Fibroblast of lung (primary cell): ENCODE data around the gene RPH3AL. TPM values are rescaled to one million over a fixed set of nuclear protein-coding genes. Genes with fewer than 3 reads are reported as not detected.

Experiments
- DNase-seq, 2 donors: peaks; one replicate each; pipeline versions ENCODE4 v3.0.0 to v3.0.0-alpha.2; 2010; ENCODE audit warnings: low read depth in 2 of 2
- H2AFZ ChIP-seq: 2 replicates; pipeline ENCODE4 v1.5.1; 2012; ENCODE audit warnings: low read length, control low read depth, inconsistent platforms
- H3K27ac ChIP-seq: 2 replicates; pipeline ENCODE4 v1.5.1; 2011; ENCODE audit warnings: low read length, control low read depth; ENCODE audit not compliant: insufficient read depth
- H3K27me3 ChIP-seq: 2 replicates; pipeline ENCODE4 v1.5.1; 2011; ENCODE audit warnings: mild to moderate bottlenecking, low read length; ENCODE audit not compliant: control insufficient read depth, insufficient read depth
- H3K36me3 ChIP-seq: 2 replicates; pipeline ENCODE4 v1.5.1; 2011; ENCODE audit warnings: low read length; ENCODE audit not compliant: control insufficient read depth, insufficient read depth
- H3K4me1 ChIP-seq: 2 replicates; pipeline ENCODE4 v1.5.1; 2011; ENCODE audit warnings: low read length; ENCODE audit not compliant: control insufficient read depth, insufficient read depth; ENCODE audit errors: extremely low read depth
- H3K4me2 ChIP-seq: 2 replicates; pipeline ENCODE4 v1.5.1; 2011; ENCODE audit warnings: low read length, control low read depth; ENCODE audit not compliant: insufficient read depth; ENCODE audit errors: extremely low read depth
- H3K4me3 ChIP-seq, 4 experiments: fragments of 200-600 bp in 1 of 4; sonication (generic) in 1 of 4; replicated peaks in 1 of 4; 2 replicates each; pipeline ENCODE4 v1.5.1; 2011 to 2016; ENCODE audit warnings: low read length in 4 of 4, low read depth in 3 of 4, mild to moderate bottlenecking in 3 of 4, control low read depth in 2 of 4, inconsistent platforms in 1 of 4, mixed read lengths in 1 of 4; ENCODE audit not compliant: insufficient read depth in 1 of 4; ENCODE audit errors: control extremely low read depth in 1 of 4
- H3K79me2 ChIP-seq: 2 replicates; pipeline ENCODE4 v1.5.1; 2012; ENCODE audit warnings: mild to moderate bottlenecking, low read length, inconsistent platforms; ENCODE audit not compliant: control insufficient read depth, insufficient read depth
- H3K9ac ChIP-seq: 2 replicates; pipeline ENCODE4 v1.5.1; 2011; ENCODE audit warnings: mild to moderate bottlenecking, low read length, control low read depth; ENCODE audit not compliant: insufficient read depth
- H3K9me3 ChIP-seq: 2 replicates; pipeline ENCODE4 v1.5.1; 2012; ENCODE audit warnings: low read depth, low read length; ENCODE audit not compliant: control insufficient read depth, insufficient read depth
- H4K20me1 ChIP-seq: 2 replicates; pipeline ENCODE4 v1.5.1; 2011; ENCODE audit warnings: low read length; ENCODE audit not compliant: control insufficient read depth, insufficient read depth; ENCODE audit errors: extremely low read depth
- CTCF ChIP-seq, 2 donors: IDR thresholded peaks in 1 of 2; conservative IDR thresholded peaks in 1 of 2; 1 replicate in 1 of 2; 2 replicates in 1 of 2; pipeline ENCODE4 v1.5.1; 2011 to 2012; ENCODE audit warnings: low read length in 2 of 2, control low read depth in 1 of 2, inconsistent platforms in 1 of 2, low read depth in 1 of 2, mild to moderate bottlenecking in 1 of 2
- EZH2 ChIP-seq: IDR thresholded peaks from 2 replicates; pipeline ENCODE4 v1.5.1; 2012; ENCODE audit warnings: low read length, control low read depth, mild to moderate bottlenecking; ENCODE audit errors: missing control alignments
- polyA plus RNA-seq, 2 donors: library from polyadenylated mRNA; depleted of rRNA in 1 of 2; stranded (reverse) in 1 of 2; unstranded in 1 of 2; fragments of >200 nt; gene quantifications; 2 replicates each; pipeline ENCODE4 v1.2.1, GENCODE V29; 2011 to 2012; ENCODE audit warnings: missing spikeins in 1 of 2
- total RNA-seq: library from RNA; depleted of rRNA; stranded (reverse); fragments of >200 nt; gene quantifications from 2 replicates; pipeline ENCODE4 v1.2.1, GENCODE V29; 2014

RPH3AL gene
- total and polyA plus RNA-seq, 2 donors (not counting 1 experiment from before 2014, with no cell fraction given), result 0.49 to 3.0 TPM

- no peak for DNase-seq
- no peaks in the 10 kb centered on the region for H3K4me1 ChIP-seq
- H3K27me3 ChIP-seq, result no peaks in the 10 kb centered on the region
- H3K27ac ChIP-seq, result no peak overlapping the region
- H3K9ac ChIP-seq, result no peak overlapping the region
- no peak overlapping the region for H2AFZ ChIP-seq
- no peaks in the 10 kb centered on the region for H3K79me2 ChIP-seq
- no peaks in the 10 kb centered on the region for H4K20me1 ChIP-seq
- H3K36me3 ChIP-seq, result no peaks in the 10 kb centered on the region
- H3K4me2 ChIP-seq, result no peak overlapping the region
- H3K9me3 ChIP-seq, result no peaks in the 10 kb centered on the region
- H3K4me3 ChIP-seq, result no peak overlapping the region
- TF ChIP-seq EZH2 (no peak), CTCF (conservative IDR thresholded peaks at IDR 0.05 in 1 of 2, IDR thresholded peaks at IDR 0.05 in 1 of 2; ENCODE audit: low read depth in 1 of 2, low read length in 2 of 2) (no peak)
Measured at GRCh38 chr17:393806-394717, 41.5 kb upstream of the RPH3AL start.

GRCh38 chr17:391850-392249 is 39.2 kb upstream of the RPH3AL start:
- Histone ChIP-seq H3K27ac (no peak overlapping the region), H3K27me3 (no peaks in the 10 kb centered on the region), H2AFZ (no peak overlapping the region), H4K20me1 (no peaks in the 10 kb centered on the region), H3K9me3 (no peaks in the 10 kb centered on the region), H3K4me3 (no peak overlapping the region), H3K4me1 (no peaks in the 10 kb centered on the region), H3K4me2 (no peak overlapping the region), H3K36me3 (no peaks in the 10 kb centered on the region), H3K9ac (no peak overlapping the region), H3K79me2 (no peaks in the 10 kb centered on the region)
- no peak for DNase-seq
- no peak for TF ChIP-seq CTCF (conservative IDR thresholded peaks at IDR 0.05 in 1 of 2, IDR thresholded peaks at IDR 0.05 in 1 of 2; ENCODE audit: low read depth in 1 of 2, low read length in 2 of 2)
- TF ChIP-seq EZH2, result no peak

GRCh38 chr17:390025-390424 is 37.4 kb upstream of the RPH3AL start:
- H3K4me1 ChIP-seq, result no peaks in the 10 kb centered on the region
- no peak for DNase-seq
- no peak overlapping the region for H3K4me2 ChIP-seq
- H4K20me1 ChIP-seq, result no peaks in the 10 kb centered on the region
- no peaks in the 10 kb centered on the region for H3K36me3 ChIP-seq
- no peak overlapping the region for H3K27ac ChIP-seq
- no peak overlapping the region for H3K4me3 ChIP-seq
- H3K27me3 ChIP-seq, result no peaks in the 10 kb centered on the region
- no peaks in the 10 kb centered on the region for H3K79me2 ChIP-seq
- no peaks in the 10 kb centered on the region for H3K9me3 ChIP-seq
- TF ChIP-seq CTCF (conservative IDR thresholded peaks at IDR 0.05 in 1 of 2, IDR thresholded peaks at IDR 0.05 in 1 of 2; ENCODE audit: low read depth in 1 of 2, low read length in 2 of 2), result no peak
- no peak for TF ChIP-seq EZH2
- no peak overlapping the region for H2AFZ ChIP-seq
- H3K9ac ChIP-seq, result no peak overlapping the region
